Brain microvascular endothelial cell (primary cell): ENCODE results near the gene LDB2.

Experiments used
- DNase-seq: peaks from one replicate; pipeline ENCODE4 v3.0.0-alpha.2; 2020
- H3K27ac ChIP-seq: fragments of 250-450 bp; sonication (Bioruptor Pico); 2 replicates; pipeline ENCODE4 v1.5.1; 2020; ENCODE audit warnings: mild to moderate bottlenecking, moderate library complexity
- H3K27me3 ChIP-seq: fragments of 250-450 bp; sonication (Bioruptor Pico); replicated peaks from 2 replicates; pipeline ENCODE4 v1.5.1; 2020; ENCODE audit warnings: mild to moderate bottlenecking
- H3K36me3 ChIP-seq: fragments of 250-450 bp; sonication (Bioruptor Pico); replicated peaks from 2 replicates; pipeline ENCODE4 v1.5.1; 2020; ENCODE audit warnings: mild to moderate bottlenecking
- H3K4me3 ChIP-seq: 2 replicates; pipeline ENCODE4 v1.5.1; 2011; ENCODE audit warnings: low read depth, mild to moderate bottlenecking, control low read depth, low read length, moderate library complexity
- in situ Hi-C: cut with HindIII; loops from 2 replicates; pipeline ENCODE4 v1.10.0; 2017; ENCODE audit warnings: low sequenced_read_pairs, low pct_ligation_motif_present
- TF ChIP-seq, protein P1 (sequence below): IDR thresholded peaks from 2 replicates; pipeline ENCODE4 v1.5.1; 2011; ENCODE audit warnings: low read depth, mild to moderate bottlenecking, moderate library complexity, low read length, control low read depth, inconsistent platforms; ENCODE audit errors: missing control alignments

LDB2 gene

DNA sequence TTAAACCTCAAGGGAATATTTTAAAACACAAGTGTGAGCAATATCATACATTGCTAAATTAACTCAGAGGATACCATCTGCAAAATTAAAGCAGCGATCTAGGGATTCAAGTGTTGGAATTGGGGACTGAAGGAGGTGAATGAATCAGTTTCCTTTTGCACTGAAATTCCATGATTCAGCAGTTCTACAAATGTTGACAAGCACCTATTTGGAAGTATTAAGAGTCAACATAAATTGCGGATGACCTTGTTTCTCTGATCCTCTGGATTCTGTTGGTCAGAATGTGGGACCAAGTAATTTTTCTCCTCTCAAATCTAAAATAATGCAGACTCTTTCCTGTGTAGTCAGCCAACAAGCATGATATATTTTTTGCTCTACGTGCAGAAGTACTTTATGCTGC, 78.8 kb downstream of the LDB2 start:
- TF ChIP-seq, protein P1, sequence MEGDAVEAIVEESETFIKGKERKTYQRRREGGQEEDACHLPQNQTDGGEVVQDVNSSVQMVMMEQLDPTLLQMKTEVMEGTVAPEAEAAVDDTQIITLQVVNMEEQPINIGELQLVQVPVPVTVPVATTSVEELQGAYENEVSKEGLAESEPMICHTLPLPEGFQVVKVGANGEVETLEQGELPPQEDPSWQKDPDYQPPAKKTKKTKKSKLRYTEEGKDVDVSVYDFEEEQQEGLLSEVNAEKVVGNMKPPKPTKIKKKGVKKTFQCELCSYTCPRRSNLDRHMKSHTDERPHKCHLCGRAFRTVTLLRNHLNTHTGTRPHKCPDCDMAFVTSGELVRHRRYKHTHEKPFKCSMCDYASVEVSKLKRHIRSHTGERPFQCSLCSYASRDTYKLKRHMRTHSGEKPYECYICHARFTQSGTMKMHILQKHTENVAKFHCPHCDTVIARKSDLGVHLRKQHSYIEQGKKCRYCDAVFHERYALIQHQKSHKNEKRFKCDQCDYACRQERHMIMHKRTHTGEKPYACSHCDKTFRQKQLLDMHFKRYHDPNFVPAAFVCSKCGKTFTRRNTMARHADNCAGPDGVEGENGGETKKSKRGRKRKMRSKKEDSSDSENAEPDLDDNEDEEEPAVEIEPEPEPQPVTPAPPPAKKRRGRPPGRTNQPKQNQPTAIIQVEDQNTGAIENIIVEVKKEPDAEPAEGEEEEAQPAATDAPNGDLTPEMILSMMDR: no peak
- Histone ChIP-seq H3K27ac (no peak overlapping the region), H3K27me3 (no peaks in the 10 kb centered on the region), H3K4me3 (no peak overlapping the region), H3K36me3 (no peaks in the 10 kb centered on the region)
- in situ Hi-C loops: no loop called here
- no peak for DNase-seq

DNA sequence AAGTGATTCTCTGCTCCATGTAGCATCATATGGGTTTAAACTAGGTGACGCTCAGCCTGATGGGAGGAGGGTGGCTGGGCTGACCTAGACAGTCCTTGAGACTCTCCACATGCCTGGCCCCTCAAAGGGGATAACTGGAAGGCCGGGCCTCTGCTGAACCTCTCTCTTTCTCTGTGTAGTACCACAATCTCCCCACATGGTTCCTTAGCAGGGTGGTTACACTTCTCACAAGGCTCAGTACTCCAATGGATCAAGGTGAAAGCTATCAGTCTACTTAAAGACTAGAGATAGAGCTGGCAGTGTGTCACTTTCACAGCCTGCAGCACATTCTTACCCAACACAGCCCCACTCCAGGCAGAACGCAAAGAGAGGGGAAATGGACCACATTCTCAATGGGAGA, 80.4 kb downstream of the LDB2 start:
- TF ChIP-seq, protein P1: no peak
- in situ Hi-C loops: no loop called here

DNA sequence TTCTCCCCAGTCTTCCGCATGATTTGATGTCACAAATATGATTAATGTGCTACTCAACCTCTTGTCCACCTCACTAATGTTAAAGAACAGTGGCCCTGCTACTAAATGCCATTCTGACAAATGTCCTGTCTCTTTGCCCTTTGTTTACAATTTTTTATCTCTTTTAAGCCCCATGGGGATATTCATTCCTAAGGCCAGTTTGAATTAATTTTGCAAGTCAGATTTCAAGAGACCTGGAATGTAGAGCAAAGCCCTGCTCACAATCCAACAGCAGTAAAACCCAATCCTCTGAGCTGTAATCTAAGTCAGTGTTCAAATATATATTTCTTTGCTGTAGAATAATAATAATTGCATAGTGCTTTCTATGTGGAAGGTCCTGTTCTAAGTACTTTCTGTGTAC, 81.2 kb downstream of the LDB2 start:
- in situ Hi-C loops: no loop called here

More for the DNA sequence above, 80.4 kb downstream of the LDB2 start:
- H3K27ac ChIP-seq: no peak overlapping the region
- H3K36me3 ChIP-seq: no peaks in the 10 kb centered on the region
- H3K27me3 ChIP-seq: no peaks in the 10 kb centered on the region
- DNase-seq: no peak
- H3K4me3 ChIP-seq: no peak overlapping the region

DNA sequence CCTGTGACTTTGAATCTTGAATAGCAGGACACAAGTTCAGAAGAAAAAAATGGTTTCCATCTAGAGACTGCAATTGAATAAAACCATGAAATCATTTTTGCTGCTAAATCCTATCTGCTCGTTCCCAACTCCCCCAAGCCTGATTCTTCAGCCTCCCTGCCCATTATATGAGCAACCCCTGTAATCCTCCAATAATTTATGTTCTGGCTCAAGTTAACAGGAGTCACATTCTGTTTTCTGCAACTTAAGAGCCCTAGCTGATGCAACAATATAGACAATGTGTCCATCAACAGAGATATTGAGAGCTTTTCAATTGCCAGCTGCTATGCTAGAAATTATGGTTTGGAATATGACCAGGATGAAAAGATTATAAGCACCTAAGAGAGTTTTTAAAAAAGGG, 84.1 kb downstream of the LDB2 start:
- Histone ChIP-seq H3K27me3 (no peaks in the 10 kb centered on the region), H3K27ac (no peak overlapping the region), H3K4me3 (no peak overlapping the region), H3K36me3 (no peaks in the 10 kb centered on the region)
- no peak for DNase-seq
- TF ChIP-seq, protein P1: no peak
- in situ Hi-C loops: no loop called here

More for the DNA sequence above, 81.2 kb downstream of the LDB2 start:
- TF ChIP-seq, protein P1: no peak
- Histone ChIP-seq H3K36me3 (no peaks in the 10 kb centered on the region), H3K4me3 (no peak overlapping the region), H3K27ac (no peak overlapping the region), H3K27me3 (no peaks in the 10 kb centered on the region)
- DNase-seq: no peak

DNA sequence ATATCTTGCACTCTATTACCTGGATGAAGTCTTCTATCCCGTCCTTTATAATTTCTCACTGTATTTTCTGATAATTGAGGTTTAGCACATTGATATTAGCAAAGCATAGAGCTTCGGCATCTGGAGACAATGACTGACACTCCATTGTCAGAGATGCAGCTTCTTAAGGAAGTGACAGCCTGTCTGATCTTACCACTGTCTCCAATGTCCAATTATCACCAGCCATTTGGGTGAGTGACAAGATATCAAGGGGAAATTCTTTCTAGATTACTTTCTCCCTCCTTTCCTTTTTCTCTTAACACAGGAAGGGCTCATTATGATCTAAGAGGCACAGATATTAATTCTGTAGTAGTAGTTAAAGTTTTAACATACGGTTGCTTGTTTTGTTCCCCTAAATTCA, 86.4 kb downstream of the LDB2 start:
- in situ Hi-C loops: no loop called here

DNA sequence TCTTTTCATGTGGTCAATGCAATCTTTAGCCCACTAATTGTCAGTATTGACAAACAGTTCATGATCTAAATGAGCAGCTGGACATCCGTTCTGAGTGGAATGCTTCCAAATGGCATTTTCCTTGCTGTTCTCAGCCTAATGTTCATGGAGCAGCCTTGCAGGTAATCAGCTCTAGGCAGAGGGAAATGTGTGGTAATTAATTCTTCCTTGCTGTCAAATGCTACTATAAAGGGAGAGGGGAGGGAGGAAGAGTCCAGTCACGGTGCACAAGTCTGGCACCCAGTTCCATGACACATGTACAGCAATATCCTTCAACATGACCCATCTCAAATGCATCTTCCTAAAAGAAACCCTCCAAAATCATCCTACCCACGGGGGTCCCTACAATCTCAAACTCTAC, 88.5 kb downstream of the LDB2 start:
- TF ChIP-seq, protein P1: no peak
- Histone ChIP-seq H3K27ac (no peak overlapping the region), H3K36me3 (no peaks in the 10 kb centered on the region), H3K4me3 (no peak overlapping the region), H3K27me3 (no peaks in the 10 kb centered on the region)
- no peak for DNase-seq
- in situ Hi-C loops: no loop called here

More for the DNA sequence above, 86.4 kb downstream of the LDB2 start:
- H3K27ac ChIP-seq: no peak overlapping the region
- no peak for DNase-seq
- TF ChIP-seq, protein P1: no peak
- H3K36me3 ChIP-seq: no peaks in the 10 kb centered on the region
- no peaks in the 10 kb centered on the region for H3K27me3 ChIP-seq
- no peak overlapping the region for H3K4me3 ChIP-seq
